GM18526 (cell line): ENCODE measurements around the gene COPS7A.

ENCODE experiments used
- POLR2A ChIP-seq: IDR thresholded peaks from 3 replicates; pipeline ENCODE4 v1.6.1; 2011; ENCODE audit not compliant: insufficient read length; ENCODE audit errors: extremely low read depth

COPS7A gene

DNA sequence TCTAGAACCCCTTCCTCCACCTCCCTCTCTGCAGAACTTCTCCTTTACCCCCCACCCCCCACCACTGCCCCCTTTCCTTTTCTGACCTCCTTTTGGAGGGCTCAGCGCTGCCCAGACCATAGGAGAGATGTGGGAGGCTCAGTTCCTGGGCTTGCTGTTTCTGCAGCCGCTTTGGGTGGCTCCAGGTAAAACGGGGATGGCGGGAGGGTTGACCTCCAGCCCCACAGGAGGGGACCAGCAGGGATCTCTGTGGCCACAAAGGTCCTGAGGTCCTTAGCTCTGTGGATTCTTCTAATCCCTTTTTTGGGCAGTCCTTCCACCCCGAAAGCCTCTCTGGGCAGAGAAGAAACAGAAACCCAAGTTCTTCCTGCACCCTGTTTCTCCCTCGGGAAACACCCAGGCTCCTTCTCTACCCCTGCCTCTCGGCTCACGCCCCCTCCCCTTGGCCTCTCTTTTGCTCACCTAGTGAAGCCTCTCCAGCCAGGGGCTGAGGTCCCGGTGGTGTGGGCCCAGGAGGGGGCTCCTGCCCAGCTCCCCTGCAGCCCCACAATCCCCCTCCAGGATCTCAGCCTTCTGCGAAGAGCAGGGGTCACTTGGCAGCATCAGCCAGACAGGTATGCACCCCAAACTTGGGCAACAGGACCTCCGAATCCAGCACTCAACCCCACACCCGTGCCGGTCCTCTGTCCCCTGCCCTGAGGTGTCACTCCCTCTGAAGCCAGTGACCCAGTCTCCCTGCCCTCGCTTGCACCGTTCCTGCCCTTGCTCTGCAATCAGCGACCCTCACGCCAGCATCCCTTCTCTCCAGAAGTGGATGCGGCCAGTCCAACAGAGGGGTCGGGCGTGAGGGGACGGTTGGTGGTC is 49.1 kb downstream of the COPS7A start:
- no peak for TF ChIP-seq POLR2A

DNA sequence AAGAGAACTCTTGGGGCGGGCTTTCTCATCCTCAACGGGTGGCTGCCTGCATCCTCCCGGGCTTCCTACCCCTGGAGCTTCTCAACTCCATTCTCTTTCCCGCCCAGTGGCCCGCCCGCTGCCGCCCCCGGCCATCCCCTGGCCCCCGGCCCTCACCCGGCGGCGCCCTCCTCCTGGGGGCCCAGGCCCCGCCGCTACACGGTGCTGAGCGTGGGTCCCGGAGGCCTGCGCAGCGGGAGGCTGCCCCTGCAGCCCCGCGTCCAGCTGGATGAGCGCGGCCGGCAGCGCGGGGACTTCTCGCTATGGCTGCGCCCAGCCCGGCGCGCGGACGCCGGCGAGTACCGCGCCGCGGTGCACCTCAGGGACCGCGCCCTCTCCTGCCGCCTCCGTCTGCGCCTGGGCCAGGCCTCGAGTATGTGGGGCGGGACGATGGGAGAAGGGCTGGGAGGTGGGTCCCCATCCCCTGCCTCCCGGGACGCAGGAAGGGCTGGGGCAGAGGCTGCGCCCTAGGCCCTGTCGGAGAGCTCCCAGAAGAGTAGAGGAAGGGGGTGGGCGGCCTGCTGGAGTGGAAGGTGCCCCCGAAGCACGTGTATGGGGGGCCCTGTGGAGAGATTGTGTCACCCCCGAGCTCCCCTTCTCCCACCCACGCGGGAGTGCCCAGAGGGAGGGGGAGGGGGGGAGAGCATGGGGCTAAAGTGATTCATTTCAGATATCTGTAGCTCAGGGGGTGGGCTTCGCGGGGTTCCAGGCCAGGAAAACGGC is 49.9 kb downstream of the COPS7A start:
- TF ChIP-seq POLR2A, result no peak

DNA sequence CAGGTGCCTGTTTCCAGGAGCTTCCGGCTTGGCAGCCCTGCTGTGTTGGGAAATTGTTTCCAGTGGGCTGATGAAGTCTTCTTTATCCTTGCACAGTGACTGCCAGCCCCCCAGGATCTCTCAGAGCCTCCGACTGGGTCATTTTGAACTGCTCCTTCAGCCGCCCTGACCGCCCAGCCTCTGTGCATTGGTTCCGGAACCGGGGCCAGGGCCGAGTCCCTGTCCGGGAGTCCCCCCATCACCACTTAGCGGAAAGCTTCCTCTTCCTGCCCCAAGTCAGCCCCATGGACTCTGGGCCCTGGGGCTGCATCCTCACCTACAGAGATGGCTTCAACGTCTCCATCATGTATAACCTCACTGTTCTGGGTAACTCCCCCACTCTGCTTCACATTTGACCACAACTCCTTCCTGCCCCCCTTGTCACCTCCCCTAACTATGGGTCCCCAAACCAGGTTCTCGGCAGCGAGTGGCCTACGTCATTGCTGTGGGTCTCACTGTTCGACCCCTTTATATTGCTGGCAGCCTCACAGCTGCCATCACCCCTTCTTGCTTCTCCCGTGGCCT is 50.7 kb downstream of the COPS7A start:
- TF ChIP-seq POLR2A, result no peak

DNA sequence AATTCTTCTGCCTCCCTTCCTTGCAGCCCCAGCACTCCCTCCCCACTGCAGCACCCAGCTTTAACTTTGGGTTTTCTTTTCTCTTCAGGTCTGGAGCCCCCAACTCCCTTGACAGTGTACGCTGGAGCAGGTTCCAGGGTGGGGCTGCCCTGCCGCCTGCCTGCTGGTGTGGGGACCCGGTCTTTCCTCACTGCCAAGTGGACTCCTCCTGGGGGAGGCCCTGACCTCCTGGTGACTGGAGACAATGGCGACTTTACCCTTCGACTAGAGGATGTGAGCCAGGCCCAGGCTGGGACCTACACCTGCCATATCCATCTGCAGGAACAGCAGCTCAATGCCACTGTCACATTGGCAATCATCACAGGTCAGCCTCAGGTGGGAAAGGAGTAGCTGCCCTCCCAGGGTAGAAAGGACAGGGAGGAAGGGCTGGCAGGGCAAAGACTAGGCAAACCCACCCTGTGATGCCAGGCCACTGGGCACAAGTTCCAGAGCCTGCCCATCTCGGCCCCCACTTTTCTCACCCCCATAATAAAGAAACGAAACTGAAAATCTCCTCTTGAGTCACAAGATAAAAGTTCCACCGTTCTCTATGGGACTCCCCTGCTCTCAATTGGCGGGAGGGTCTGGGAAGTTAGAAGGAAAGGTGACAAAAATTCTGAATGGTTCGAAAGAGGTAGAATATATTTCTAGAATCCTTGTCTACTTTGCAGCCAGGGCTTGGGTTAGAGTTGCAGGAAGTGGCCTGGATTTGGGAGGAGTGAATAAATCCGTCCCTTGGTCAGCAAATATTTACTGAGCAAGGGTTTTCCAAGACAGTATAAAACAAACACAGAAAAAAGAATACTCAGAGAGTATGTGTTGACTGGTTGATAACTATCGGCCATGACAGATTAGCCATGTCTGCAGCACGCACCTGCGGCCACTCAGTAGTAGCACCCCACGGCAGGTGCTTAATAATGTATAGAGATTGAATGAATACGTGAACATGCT is 51.6 kb downstream of the COPS7A start:
- no peak for TF ChIP-seq POLR2A

DNA sequence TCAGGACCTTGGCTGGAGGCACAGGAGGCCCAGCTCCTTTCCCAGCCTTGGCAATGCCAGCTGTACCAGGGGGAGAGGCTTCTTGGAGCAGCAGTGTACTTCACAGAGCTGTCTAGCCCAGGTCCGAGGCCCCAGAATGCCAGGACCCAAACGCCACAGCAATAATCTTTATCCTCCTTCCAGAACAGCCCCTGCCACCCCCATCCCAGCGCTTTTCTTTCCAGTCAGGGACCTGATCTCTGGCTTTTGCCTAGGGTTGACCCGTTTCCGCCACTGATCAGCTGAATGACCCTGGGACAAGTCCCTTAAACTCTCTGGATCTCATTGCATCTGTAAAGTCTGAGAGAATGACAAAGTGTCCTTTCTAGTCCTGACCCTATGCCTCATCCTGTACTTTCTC is 53.5 kb downstream of the COPS7A start:
- no peak for TF ChIP-seq POLR2A

DNA sequence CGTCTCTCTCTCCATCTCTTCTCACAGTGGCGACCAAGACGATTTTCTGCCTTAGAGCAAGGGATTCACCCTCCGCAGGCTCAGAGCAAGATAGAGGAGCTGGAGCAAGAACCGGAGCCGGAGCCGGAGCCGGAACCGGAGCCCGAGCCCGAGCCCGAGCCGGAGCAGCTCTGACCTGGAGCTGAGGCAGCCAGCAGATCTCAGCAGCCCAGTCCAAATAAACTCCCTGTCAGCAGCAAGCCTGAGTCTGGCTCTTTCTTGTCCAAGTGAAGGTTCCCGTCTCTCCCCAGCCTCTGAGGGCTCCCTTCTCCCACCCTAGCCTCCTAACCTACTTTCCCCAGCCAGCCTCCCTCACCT is 54.3 kb downstream of the COPS7A start:
- no peak for TF ChIP-seq POLR2A

DNA sequence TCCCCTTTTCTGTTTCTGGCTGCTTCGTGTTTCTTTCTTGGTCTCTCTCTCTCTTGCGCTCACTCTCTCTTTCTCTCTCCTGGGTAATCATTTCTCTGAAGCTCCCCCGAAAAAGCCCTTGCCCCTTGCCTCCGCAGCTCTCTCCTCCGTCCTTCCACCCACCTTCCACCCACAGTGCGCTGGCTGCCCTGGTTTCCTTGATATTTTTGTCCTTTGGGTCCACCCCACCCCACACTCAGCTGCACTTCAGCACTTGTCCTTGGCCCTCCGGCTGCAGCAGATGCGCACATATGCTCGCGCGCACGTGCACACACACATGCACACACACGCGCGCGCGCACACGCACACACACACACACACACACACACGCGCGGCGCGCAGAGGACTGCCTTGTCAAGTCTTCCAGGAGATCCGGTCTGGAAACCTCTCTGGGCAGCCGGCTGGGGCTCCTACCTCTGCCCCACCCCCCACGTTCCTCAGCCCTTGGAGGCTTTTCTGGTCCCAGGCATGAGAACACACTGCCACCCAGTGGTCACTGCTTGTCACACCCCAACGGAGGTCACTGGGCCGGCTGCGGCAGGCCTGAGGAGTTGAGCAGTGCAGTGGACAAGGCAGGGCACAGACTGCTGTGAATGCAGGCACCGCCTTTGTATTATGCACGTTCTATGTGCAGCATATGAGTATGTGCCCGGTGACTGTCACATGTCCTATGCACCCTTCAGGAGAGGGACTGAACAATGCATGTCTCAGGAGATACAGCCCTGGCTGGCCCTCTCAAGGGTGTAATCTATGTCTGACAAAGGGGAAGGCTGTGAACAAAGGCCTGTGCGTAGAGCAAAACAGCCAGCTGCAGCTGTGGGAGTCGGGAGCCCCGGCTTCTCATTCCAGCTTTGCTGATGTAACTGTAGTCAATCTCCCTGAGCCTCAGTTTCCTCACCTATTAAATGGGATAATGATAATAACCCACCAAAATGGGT is 55.0 kb downstream of the COPS7A start:
- TF ChIP-seq POLR2A, result no peak

DNA sequence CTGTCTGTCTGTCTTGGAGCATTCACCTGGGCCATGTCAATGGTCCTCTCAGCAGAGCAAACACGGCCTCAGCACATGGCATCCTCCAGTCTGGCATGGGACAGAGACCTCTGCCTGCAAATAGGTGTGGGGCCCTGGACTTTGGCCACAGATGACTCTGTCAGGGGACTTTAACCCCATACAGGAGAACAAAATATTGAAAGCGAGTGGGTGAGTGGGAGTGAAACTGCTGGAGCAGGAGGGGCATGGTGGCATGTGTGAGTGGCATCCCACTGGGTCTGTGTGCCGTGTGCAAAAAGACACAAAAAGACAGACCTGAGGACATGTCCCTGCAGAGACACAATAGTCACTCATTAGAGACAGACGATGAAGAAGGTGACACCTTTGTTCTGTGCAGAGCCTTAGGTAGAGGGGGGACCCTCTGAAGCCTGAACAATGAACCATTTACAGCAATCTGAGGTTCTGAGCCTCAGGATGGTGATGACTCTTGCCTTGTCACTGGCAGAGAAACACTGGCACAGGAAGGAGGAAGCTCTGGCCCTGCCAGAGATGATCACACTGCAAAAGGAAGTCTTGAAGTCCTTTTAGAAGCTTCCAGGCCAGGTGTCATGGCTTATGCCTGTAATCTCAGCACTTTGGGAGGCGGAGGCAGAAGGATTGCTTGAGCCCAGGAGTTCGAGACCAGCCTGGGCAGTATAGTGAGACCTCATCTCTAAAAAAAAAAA is 56.0 kb downstream of the COPS7A start:
- no peak for TF ChIP-seq POLR2A

DNA sequence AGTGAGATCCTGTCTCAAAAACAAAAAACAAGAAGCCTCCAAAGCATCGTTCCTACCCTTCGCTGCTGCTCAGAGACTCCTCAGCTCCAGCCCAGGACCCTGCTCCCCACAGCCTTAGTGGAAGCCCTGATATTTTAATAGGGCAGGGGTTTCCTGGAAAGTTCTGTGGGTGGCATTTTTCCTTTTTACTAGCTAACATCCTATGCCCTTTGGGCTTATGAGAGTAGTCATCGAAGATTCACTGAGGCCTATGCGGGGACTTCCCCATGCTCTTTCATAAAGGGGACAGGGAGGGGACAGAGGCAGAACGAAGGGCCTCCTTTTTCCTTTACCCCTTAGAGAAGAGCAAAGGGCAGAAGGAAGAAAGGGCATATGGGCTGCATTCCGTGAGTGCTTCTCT is 56.7 kb downstream of the COPS7A start:
- TF ChIP-seq POLR2A, result no peak
